HL-60/S4 treated with phorbol 12-myristate 13-acetate at 8.2 ng/mL for 4 days and 3 days (cell line): ENCODE data around the gene EPHA3.

Experiments used
- in situ Hi-C: fragments of 300-500 bp; cut with MboI; formaldehyde crosslinking; loops from 2 replicates; pipeline ENCODE4 v1.15.0; 2022; ENCODE audit warnings: low sequenced_read_pairs

The EPHA3 gene

DNA sequence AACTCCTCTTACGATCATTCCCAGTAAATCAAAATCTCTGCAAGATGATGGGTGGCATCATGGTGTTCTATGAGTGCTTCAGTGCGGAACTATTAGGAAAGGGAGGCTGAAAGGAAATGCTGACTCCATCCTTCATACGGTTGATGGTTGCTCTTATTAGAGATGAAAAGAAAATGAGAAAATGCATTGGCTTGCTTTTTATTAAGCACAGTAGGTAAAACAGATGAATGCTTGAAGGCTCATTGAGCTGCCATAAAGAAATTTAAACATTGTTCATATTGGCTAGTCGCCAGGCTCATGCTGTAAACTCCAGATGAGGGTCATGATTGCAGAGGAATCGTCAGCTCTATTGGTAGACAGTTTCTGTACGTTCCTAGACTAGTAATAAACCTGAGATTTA is 115.8 kb downstream of the EPHA3 start:
- in situ Hi-C loops = no loop called here

DNA sequence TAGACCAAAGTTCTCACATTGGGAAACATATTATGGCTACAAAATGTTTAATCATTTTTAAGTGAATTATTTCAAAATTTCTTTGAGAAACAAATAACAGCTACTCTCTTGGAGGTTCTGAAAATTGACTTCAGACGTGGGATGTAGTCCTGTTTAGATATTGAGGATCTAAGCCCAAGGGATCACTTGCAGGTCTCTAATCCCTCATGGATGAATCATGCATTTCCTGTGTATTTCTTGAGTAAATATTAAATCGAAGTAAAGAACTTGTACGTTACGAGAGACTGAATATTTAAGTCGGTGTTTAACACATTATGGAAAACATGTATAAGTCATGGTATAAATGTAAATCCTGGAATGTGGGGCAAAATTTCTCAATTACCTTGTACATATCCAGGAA is 119.8 kb downstream of the EPHA3 start:
- in situ Hi-C loops = no loop called here

DNA sequence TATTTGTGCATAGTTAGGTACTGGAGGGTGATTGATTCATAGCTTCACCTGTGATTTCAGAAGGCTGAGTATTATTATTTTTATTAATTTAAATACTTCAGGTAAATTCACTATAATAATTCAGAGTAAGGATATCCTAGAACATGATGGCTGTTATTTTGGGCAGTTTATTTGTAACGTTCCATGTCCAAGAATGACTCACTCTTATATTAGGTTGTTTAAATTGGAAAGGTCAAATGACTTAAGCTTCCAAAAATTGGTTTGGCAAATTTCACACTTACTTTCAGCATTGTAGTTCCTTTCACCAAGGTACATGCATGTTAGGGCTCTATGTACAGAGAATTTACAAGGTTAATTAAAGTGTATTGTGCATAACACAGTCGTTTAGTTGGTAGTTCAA is 120.2 kb downstream of the EPHA3 start:
- in situ Hi-C loops = no loop called here

DNA sequence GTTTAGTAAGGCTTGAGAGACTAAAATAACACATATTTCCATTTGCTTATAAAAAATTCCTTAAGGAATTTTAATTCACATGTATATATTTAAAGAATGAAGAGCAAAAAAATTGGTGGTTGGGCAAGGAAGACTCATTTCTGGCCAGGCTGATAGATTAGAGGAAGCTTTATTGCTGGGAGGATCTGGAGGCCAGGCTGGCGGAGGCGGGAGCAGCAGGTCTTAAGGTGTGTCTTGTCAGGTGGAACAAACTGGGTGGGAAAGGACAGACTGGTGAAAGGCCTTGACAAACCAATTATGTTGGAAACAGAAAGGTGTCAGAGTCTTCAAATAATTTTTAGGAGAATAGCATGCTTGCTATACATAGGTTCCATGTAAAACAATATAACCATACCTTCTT is 124.7 kb downstream of the EPHA3 start:
- in situ Hi-C loops = no loop called here

DNA sequence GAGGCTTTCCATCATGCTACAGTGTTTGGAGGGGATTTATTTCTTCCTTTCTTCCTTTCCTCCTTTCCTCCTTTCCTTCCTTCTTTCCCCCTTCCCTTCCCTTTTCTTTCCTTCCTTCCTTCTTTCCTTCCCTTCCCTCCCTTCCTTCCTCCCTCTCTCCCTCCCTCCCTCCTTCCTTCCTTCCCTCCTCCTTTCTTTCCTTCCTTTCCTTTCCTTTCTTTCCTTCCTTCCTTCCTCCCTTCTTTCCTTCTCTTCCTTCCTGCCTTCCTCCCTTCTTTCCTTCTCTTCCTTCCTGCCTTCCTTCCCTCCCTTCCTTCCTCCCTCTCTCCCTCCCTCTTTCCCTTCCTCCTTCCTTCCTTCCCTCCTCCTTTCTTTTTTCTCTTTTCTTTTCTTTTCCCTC is 127.2 kb downstream of the EPHA3 start:
- in situ Hi-C loops = no loop called here

DNA sequence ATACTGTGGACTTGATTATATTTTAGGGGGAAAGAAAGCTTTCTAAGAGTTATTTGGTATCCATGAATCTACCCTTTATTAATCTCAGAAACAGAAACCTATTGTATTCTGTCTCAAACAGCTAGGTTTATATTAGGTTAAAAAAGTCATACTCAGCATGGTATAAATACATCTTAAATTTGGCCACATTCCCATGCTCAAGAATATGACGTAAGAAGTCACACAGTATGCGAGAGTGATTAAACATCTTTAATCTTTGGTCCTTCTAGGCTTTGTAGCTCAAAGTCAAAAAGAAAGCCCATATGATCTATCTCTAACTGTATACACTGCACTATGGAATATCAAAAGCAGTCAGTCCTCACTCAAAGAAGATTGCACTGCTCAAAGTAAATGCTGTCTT is 131.4 kb downstream of the EPHA3 start:
- in situ Hi-C loops = no loop called here

DNA sequence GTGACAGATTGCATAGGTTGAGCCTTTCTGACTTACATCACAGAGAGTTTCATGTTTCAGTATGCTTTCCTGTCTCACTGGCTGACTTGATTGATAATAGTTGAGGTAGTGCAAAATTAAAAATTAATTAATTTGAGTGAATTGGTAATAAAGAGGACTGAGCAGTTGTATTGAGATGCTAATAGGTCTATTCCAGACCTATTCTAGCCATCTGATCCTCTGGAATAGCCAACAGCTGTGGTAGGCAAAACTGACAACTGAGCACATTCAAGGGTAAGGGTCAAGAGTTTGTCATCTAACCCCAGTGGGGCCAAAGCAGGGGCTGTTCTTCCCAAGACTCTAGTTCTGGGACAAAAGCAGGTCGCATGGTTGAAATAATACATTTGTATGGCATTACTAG is 132.4 kb downstream of the EPHA3 start:
- in situ Hi-C loops = no loop called here

DNA sequence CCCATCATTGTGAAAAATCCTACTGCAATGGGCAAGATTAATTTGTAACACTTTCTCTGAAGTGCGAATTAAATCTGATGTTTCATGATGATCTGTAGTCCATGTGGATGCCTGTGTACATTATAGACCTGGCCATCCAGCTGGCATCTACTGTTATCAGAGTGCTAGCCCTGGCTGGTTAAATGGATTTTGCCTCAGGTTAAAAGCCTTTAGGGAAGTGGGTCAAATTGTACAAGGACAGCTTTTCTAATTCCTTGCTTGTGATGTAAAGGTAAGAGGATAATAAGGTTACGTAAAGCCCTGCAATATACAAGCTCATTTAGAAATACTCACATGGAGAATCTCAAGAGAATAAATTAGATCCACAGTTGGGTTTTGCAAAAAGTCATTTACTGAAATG is 138.2 kb downstream of the EPHA3 start:
- in situ Hi-C loops = no loop called here

DNA sequence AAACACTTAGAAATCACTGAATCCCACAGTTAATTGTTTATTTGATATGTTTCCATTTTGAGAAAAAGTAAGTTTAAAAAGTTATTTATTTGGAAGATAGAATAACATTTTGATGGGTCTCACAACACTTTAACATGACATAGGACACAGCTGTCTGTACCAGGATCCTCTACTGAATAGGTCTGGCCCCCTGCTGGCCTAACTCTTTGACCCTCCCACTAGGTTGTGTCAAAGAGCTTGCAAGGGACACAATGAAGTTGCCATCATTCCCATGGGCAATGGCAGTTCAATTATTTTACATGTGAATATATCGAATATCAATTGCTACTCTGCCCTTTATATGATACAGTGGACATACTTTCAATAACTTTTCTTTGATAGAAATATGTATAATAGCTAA is 138.9 kb downstream of the EPHA3 start:
- in situ Hi-C loops = no loop called here

DNA sequence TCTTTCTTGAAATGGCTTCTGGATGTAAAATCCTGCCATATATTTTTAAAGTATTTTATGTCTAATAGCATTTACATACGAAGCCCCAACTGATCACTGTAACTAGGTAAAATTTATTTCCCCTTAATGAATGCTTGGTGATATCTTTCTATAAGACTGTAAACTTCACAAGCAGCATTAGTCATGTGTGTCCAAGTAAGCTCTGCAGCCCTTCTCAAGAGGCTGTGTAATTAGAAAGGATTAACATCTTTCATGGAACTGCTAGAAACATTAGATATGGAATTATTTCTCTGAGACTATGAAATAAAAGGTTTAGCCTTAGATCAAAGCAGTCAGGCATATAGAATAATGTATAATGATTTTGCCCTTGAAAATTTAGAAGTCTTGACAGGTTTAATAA is 143.3 kb downstream of the EPHA3 start:
- in situ Hi-C loops = no loop called here

DNA sequence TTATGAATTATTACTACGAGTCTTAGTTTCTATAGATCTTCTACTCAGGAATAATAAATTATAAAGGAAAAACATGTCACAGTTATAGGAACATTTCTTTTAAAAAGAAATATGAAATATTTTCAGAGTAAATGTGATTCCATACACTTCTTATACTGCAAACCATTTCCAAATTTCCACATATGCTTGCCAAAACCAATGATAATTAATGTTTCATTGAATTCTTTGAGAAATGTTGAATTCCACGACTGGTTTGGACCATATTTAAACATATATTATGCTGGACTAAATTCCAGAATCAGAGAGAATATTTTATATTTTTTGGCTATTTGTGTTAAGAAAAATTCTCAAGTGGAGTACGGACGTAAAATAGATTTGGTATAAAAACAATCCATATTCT is 144.6 kb downstream of the EPHA3 start:
- in situ Hi-C loops = no loop called here

DNA sequence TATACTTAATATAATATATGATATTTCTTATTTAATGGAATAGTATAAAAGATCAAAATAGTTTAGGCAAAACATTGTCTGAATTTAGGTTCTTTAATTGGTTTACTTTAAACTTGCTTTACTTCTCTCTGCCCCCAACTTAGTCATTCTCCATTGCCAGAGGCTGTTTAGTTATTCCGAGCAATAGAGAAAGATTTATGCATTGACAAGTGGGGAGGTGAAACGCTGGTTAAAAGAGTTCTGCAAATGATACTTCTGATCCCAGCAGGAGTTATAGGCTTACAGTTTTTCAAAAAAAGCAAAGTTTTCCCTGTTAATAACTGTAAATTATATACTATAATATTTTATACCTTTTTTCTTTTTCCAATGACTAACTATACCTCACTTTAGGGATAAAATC is 145.4 kb downstream of the EPHA3 start:
- in situ Hi-C loops = no loop called here

DNA sequence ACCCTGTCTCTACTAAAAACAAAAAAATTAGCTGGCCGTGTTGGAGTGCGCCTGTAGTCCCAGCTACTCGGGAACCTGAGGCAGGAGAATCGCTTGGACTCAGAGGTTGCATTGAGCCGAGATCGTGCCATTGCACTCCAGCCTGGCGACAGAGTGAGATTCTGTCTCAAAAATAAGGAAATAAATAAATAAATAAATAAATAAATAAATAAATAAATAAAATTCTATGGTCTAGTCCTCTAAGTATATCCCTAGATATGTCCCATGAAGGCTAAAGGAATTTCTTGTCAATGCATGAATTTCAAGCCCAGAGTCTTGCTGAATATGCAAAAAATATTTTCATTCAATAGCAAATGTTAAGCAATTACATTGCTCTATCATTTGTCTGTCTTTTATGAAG is 149.0 kb downstream of the EPHA3 start:
- in situ Hi-C loops = no loop called here

DNA sequence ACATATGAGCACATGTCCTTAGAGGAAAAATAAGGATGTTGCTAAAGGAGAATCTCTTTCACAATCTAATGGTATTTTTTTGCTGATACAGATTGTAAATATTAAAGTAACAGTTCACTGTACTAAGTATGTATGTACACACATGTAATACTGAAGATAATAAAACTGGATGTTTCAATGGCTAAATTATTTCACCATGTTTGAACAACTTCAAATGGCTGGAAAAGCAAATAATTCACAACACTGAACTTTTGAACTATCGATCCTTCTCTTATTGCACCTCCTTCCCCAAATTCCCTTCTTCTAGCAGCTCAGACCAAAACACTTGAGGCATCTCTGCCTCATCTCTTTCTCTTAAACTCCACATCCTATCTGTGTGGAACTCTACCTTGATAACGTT is 149.5 kb downstream of the EPHA3 start:
- in situ Hi-C loops = no loop called here

DNA sequence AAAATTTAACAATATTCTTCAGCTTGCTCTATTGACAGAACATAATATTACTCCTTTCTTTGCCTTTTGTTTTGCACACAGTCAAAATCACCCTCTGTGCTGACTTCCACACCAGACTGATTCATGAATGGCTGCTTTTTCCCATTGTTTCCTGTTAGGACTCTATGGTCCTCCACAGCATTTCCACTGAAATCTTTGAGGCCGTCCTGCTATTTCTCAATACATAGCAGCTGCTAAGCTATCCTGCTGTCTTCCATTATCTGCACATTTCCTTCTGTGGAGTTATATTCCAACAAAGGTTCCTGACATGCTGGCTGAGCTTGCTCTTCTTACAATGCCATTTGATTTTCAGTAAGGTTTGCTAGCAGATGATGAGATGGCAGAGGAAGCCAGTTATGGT is 153.3 kb downstream of the EPHA3 start:
- in situ Hi-C loops = no loop called here

DNA sequence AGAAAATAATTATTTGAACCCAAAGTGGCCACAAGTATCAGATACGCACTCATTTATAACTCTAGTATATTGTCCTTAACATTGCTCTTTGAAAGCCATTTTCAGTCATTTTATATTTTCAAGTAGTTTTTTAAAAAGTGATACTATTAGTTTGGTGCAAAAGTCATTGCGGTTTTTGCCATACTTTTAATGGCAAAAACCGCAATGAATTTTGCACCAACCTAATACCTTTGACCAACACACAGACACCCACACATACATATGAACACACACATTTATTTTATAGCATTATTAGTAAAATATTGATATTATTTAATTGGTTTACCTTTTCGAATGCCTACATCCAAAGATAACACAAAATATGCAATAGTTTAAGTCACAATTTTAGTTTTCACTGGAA is 154.3 kb downstream of the EPHA3 start:
- in situ Hi-C loops = no loop called here

DNA sequence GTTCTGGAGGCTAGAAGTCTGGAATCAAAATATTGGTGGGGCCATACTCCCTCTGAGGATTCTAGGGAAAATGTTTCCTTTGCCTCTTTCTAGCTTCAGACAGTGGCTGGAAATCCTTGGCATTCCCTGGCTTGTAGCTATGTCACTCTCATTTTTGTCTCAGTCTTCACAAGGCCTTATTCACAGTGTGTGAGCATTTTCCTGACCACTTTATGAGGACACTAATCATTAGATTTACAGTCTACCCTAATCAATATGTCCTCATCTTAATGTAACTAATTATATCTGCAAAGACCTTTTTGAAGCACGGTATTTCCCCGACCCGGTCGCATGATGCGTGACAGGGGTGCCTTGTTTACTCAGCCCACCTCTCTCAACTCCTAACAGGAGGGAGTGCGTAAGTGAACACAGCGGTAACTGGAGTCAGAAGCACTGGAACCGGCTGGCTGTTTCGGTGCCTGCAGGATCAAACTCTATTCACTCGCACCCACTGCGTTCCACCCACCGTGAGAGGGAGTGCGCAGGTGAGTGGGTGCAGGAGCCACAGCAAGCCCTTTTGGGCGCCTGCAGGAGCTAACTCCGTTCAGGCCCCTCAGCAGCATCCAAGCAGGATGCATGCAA is 155.0 kb downstream of the EPHA3 start:
- in situ Hi-C loops = no loop called here

DNA sequence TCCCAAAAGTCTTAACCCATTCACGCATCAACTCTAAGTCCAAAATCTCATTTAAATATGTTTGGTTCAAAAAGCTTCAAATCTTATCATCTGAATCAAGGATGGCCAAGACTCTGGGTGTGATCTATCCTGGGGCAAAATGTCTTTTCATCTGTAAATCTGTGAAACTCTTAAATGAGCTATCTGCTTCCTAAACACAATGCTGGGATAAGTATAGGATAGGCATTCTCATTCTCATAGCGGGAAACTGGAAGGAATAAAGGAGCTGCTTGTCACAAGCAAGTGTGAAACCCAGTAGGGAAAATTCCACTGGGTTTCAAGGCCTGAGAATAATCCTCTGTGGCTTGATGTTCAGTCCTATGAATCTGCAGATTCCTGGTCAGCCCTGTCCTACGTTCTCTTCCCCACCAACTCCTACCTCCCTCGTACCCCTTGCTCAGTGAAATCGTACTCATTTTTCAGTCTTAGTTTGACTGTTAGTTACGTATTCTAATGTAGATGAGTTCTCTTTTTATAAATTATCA is 156.7 kb downstream of the EPHA3 start:
- in situ Hi-C loops = no loop called here

DNA sequence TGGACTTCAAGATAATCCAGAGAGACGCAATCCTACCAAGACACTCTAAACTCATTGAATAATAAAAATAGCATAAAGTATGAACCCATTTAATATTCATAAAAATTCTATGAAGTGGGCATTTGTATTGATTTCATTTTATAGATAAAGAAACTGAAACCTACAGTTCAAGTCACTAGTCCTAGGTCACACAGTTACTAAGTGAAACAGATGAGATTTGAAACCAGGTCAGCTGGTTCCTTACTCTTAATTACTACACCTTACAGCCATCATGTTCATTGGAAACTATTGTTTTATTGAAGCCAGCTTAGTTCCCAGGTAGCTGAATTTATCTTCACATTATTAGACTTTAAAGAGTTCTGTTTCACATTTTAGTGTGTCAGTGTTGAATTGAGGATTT is 158.7 kb downstream of the EPHA3 start:
- in situ Hi-C loops = no loop called here

DNA sequence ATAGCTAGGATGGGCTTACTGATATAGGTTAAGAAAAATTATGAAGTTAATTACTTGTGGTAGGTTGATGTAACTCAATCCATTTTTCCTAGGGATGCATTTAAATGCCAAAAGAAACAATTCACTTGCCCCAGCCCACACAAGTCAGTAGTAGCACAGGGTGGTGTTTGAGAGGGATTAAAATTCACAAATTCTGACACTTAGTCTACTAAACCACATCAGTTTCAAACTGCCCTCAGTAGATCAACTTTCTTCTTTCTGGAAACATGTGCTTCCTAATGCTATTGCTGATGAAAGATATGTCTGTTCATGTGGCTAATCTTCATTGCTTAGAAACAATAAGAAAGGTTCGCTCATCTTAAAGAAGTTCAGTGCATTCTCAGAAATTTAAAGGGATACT is 160.6 kb downstream of the EPHA3 start:
- in situ Hi-C loops = no loop called here

DNA sequence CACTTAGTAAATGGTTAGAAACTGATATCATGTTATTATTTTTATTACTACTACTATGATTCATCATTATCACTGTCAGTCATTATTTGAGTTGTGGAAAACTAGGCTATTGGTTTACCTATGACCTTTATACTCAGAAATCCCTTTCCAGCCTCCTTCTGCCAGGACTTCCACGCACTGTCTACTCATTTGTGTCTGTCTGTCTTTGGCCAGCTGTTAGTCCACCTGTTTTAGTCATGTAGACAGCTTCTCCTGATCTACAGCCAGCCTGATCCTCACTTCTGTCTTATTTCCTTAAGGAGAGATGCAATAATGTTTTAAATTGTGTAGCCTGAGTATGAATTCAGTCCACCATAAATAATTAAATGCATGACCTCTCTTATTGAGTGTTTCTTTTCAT is 162.8 kb downstream of the EPHA3 start:
- in situ Hi-C loops = no loop called here

DNA sequence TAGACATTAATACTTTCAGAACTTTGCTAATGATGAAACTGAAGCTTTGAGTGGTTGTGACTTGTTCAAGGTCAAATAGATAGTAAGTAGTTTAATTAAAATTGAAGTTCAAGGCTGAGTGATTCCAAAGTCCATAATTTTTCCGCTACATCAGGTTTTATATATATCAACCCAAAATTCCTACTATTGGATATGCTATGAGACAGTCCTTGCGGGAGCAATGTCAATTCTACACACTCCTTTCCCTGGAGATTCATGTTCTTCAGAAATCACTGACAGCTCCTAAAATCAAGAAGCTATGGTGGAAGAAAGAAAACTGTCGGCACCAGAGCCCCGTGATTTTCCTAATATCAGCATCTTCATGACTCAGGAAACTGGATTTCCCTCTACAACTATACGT is 167.6 kb downstream of the EPHA3 start:
- in situ Hi-C loops = no loop called here

DNA sequence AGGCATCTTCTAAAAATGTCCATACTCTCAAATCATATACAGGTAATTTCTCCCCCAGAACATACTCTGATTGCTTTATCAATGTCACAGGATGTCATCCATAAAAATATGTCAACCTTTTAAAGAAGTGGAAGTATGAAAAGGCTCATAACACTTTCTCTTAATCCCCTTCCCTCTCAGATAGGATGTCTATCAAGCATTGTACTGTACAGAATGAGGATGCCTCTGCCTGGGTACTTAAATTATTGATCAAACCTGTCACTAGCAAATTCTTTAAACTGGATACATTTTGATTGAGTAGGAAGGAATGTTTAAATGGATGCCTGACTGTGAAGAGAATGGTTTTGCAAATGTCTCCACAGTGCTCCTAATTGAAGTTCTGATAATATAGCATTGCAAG is 168.7 kb downstream of the EPHA3 start:
- in situ Hi-C loops = no loop called here
